GM18505 (cell line): ENCODE measurements around the gene NANOS2.
A peak's percentile ranks its signal among the peaks of the same experiment; 100 is the strongest.
"Not testable (repeated sequence)": the region's sequence is repeated elsewhere in the genome, so short reads cannot be mapped to it uniquely, and the experiment has no call there.

ENCODE experiments used
- ATAC-seq: cut with Tn5 transposase; IDR thresholded peaks from one replicate; pipeline ENCODE4 v1.9.1; 2021; ENCODE audit not compliant: unreplicated experiment
- POLR2A ChIP-seq: IDR thresholded peaks from 4 replicates; pipeline ENCODE4 v1.6.1; 2011; ENCODE audit warnings: borderline replicate concordance; ENCODE audit not compliant: insufficient read depth, insufficient read length; ENCODE audit errors: extremely low read depth

The NANOS2 gene

GRCh38 chr19:45911291-45911690, 3.3 kb downstream of the NANOS2 start:
- ATAC-seq = no peak
- no peak for TF ChIP-seq POLR2A

- TF ChIP-seq POLR2A = no peak
- ATAC-seq = no peak
Measured at GRCh38 chr19:45908956-45909355, 5.6 kb downstream of the NANOS2 start.

- TF ChIP-seq POLR2A = no peak
- ATAC-seq = no peak
Measured at GRCh38 chr19:45906221-45906620, 8.4 kb downstream of the NANOS2 start.

GRCh38 chr19:45905011-45905410, 9.6 kb downstream of the NANOS2 start:
- no peak for TF ChIP-seq POLR2A
- no peak for ATAC-seq

- TF ChIP-seq POLR2A = peak; percentile 89
- ATAC-seq = peak; percentile 84
Measured at GRCh38 chr19:45902651-45903625, 11.6 kb downstream of the NANOS2 start.

GRCh38 chr19:45901912-45902650, 12.5 kb downstream of the NANOS2 start, which contains the start of gene MYPOP:
Gene MYPOP, minus strand, starts transcription at chr19:45902613. Its CDS starts 840 bp downstream, at chr19:45901773.
- no peak for ATAC-seq
- no peak for TF ChIP-seq POLR2A

- no peak for TF ChIP-seq POLR2A
- ATAC-seq = no peak
Measured at GRCh38 chr19:45901432-45901911, 13.1 kb downstream of the NANOS2 start.

- no peak for ATAC-seq
- TF ChIP-seq POLR2A = no peak
Measured at GRCh38 chr19:45900738-45901431, 13.7 kb downstream of the NANOS2 start.

GRCh38 chr19:45899919-45900589, 14.5 kb downstream of the NANOS2 start:
- TF ChIP-seq POLR2A = no peak
- ATAC-seq = no peak

GRCh38 chr19:45899253-45899652, 15.3 kb downstream of the NANOS2 start:
- no peak for TF ChIP-seq POLR2A
- ATAC-seq = no peak

- TF ChIP-seq POLR2A = no peak
- no peak for ATAC-seq
Measured at GRCh38 chr19:45897261-45897812, 17.2 kb downstream of the NANOS2 start.

GRCh38 chr19:45895983-45896599, 18.5 kb downstream of the NANOS2 start:
- ATAC-seq = not testable (repeated sequence)
